Calu3 (cell line): ENCODE measurements around the gene BICDL1. TPM values are rescaled to one million over a fixed set of nuclear protein-coding genes. Genes with fewer than 3 reads are reported as not detected.

Source experiments
- BruUV-seq: library from RNA; stranded (reverse); fragments of 400-500 nt; replicated peaks from 2 replicates; lab custom pipeline; 2021; lab: Mats Ljungman, UMichigan
- CTCF ChIA-PET: fragments of 300-600 bp; sonication (Branson Sonifier 250); formaldehyde crosslinking; loops from one replicate; lab custom pipeline; 2022; ENCODE audit warnings: antibody characterized with exemption; lab: Charles Lee
- DNase-seq: peaks from one replicate; pipeline ENCODE4 v3.0.0; 2022
- H3K27ac Mint-ChIP-seq: one replicate; pipeline ENCODE4 v1.8.0; 2022; ENCODE audit warnings: mixed read lengths; ENCODE audit not compliant: unreplicated experiment
- H3K27me3 Mint-ChIP-seq: one replicate; pipeline ENCODE4 v1.8.0; 2022; ENCODE audit warnings: mixed read lengths; ENCODE audit not compliant: unreplicated experiment
- H3K36me3 Mint-ChIP-seq: one replicate; pipeline ENCODE4 v1.8.0; 2022; ENCODE audit warnings: mild to moderate bottlenecking, moderate library complexity, mixed read lengths; ENCODE audit not compliant: insufficient read depth, unreplicated experiment
- H3K4me1 Mint-ChIP-seq: one replicate; pipeline ENCODE4 v1.8.0; 2022; ENCODE audit warnings: mild to moderate bottlenecking, low read depth, mixed read lengths; ENCODE audit not compliant: unreplicated experiment
- H3K4me3 Mint-ChIP-seq: one replicate; pipeline ENCODE4 v1.8.0; 2022; ENCODE audit warnings: mild to moderate bottlenecking, low read depth, moderate library complexity, mixed read lengths; ENCODE audit not compliant: unreplicated experiment
- H3K9me3 Mint-ChIP-seq: one replicate; pipeline ENCODE4 v1.8.0; 2022; ENCODE audit warnings: low read depth, mixed read lengths; ENCODE audit not compliant: unreplicated experiment
- CTCF ChIP-seq: fragments of 200-600 bp; IDR thresholded peaks from one replicate; pipeline ENCODE4 v1.8.0; 2022; ENCODE audit warnings: antibody characterized with exemption; ENCODE audit not compliant: unreplicated experiment
- intact Hi-C: fragments of 100-400 bp; cut with micrococcal nuclease; formaldehyde crosslinking; loops from one replicate; pipeline ENCODE4 v1.10.0; 2022; ENCODE audit not compliant: unreplicated experiment
- total RNA-seq: library from RNA; stranded (reverse); gene quantifications from 2 replicates; pipeline ENCODE4 v1.2.3, GENCODE V29; 2022

Gene BICDL1
- total RNA-seq, 1 experiment from 2014 or later: 25.7 TPM

GRCh38 chr12:120130011-120130410 lies 141.0 kb downstream of the BICDL1 start:
- H3K9me3 Mint-ChIP-seq: no peaks in the 10 kb centered on the region
- TF ChIP-seq CTCF: no peak
- intact Hi-C loops: no loop called here
- no peak overlapping the region for H3K27ac Mint-ChIP-seq
- no TSS peak for BruUV-seq
- H3K4me3 Mint-ChIP-seq: no peak overlapping the region
- peaks cover 73% of the 10 kb centered on the region for H3K36me3 Mint-ChIP-seq
- H3K4me1 Mint-ChIP-seq: no peaks in the 10 kb centered on the region
- H3K27me3 Mint-ChIP-seq: no peaks in the 10 kb centered on the region
- no peak for DNase-seq
- CTCF ChIA-PET: no interaction called here

GRCh38 chr12:120131116-120131515 lies 142.1 kb downstream of the BICDL1 start:
- no TSS peak for BruUV-seq
- Mint-ChIP-seq H3K4me1 (no peaks in the 10 kb centered on the region), H3K36me3 (peaks cover 78% of the 10 kb centered on the region), H3K4me3 (no peak overlapping the region), H3K27me3 (no peaks in the 10 kb centered on the region), H3K9me3 (no peaks in the 10 kb centered on the region), H3K27ac (no peak overlapping the region)
- intact Hi-C loops: no loop called here
- TF ChIP-seq CTCF: no peak
- CTCF ChIA-PET: no interaction called here
- DNase-seq: no peak

GRCh38 chr12:120132054-120132836 lies 143.2 kb downstream of the BICDL1 start:
- no peaks in the 10 kb centered on the region for H3K27me3 Mint-ChIP-seq
- BruUV-seq: no TSS peak
- intact Hi-C loops: no loop called here
- peaks cover 82% of the 10 kb centered on the region for H3K36me3 Mint-ChIP-seq
- DNase-seq: no peak
- H3K27ac Mint-ChIP-seq: no peak overlapping the region
- CTCF ChIA-PET: interaction anchor here (0.6 kb wide), 1 partner anchor 1356 kb away, joined by 6 read pairs; no protein-coding TSS in a partner anchor
- H3K4me1 Mint-ChIP-seq: no peaks in the 10 kb centered on the region
- TF ChIP-seq CTCF: no peak
- no peaks in the 10 kb centered on the region for H3K9me3 Mint-ChIP-seq
- no peak overlapping the region for H3K4me3 Mint-ChIP-seq

GRCh38 chr12:120132863-120133385 lies 143.9 kb downstream of the BICDL1 start:
- no peak overlapping the region for H3K27ac Mint-ChIP-seq
- CTCF ChIA-PET: no interaction called here
- BruUV-seq: no TSS peak
- no peak for DNase-seq
- intact Hi-C loops: no loop called here
- no peaks in the 10 kb centered on the region for H3K9me3 Mint-ChIP-seq
- no peak for TF ChIP-seq CTCF
- no peaks in the 10 kb centered on the region for H3K27me3 Mint-ChIP-seq
- H3K36me3 Mint-ChIP-seq: peaks cover 82% of the 10 kb centered on the region
- no peak overlapping the region for H3K4me3 Mint-ChIP-seq
- H3K4me1 Mint-ChIP-seq: no peaks in the 10 kb centered on the region
